ENCODE measurements around the gene ATF5.

Gene ATF5, protein sequence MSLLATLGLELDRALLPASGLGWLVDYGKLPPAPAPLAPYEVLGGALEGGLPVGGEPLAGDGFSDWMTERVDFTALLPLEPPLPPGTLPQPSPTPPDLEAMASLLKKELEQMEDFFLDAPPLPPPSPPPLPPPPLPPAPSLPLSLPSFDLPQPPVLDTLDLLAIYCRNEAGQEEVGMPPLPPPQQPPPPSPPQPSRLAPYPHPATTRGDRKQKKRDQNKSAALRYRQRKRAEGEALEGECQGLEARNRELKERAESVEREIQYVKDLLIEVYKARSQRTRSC

DNA sequence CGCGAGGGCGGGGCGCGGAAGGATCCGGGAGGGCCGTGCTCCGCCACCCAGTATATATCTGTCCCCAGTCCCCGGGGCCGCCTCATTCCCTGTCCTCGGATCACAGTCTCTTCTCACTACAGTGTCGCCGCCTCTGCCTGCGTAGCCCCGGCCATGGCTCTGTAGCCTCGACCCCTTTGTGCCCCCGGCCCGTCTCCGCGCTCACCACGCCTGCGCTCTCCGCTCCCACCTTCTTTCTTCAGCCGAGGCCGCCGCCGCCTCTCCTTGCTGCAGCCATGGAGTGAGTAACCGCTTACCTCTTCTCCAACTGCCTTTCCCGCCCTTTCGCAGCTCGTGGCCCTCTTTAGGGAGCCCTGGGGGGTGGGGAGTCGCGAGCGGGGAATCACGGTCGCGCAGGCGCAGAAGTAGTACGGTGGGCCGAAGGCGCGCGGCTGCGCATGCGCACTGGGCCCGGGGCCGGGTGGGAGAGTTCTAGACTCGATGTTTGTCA lies at the start of gene ATF5, which contains the start of gene NUP62:
Gene ATF5 (plus strand): TSS at position 85 of the 490 bp plus-strand sequence. CDS start 1,646 bp downstream, outside the sequence.
Gene NUP62 (minus strand): TSS at position 384 of the 490 bp plus-strand sequence. CDS start 19,697 bp downstream, outside the sequence.
- TF ChIP-seq, protein P1, sequence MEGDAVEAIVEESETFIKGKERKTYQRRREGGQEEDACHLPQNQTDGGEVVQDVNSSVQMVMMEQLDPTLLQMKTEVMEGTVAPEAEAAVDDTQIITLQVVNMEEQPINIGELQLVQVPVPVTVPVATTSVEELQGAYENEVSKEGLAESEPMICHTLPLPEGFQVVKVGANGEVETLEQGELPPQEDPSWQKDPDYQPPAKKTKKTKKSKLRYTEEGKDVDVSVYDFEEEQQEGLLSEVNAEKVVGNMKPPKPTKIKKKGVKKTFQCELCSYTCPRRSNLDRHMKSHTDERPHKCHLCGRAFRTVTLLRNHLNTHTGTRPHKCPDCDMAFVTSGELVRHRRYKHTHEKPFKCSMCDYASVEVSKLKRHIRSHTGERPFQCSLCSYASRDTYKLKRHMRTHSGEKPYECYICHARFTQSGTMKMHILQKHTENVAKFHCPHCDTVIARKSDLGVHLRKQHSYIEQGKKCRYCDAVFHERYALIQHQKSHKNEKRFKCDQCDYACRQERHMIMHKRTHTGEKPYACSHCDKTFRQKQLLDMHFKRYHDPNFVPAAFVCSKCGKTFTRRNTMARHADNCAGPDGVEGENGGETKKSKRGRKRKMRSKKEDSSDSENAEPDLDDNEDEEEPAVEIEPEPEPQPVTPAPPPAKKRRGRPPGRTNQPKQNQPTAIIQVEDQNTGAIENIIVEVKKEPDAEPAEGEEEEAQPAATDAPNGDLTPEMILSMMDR (conservative IDR thresholded peaks at IDR 0.05; ENCODE audit: control insufficient read depth, insufficient read depth, low read depth, low read length) = no peak
- H3K4me3 ChIP-seq (ENCODE audit: control insufficient read depth, low read depth, low read length) = peak within 1 kb of the TSS; percentile 90
- DNase-seq (ENCODE audit: low read depth) = peak; percentile 78

DNA sequence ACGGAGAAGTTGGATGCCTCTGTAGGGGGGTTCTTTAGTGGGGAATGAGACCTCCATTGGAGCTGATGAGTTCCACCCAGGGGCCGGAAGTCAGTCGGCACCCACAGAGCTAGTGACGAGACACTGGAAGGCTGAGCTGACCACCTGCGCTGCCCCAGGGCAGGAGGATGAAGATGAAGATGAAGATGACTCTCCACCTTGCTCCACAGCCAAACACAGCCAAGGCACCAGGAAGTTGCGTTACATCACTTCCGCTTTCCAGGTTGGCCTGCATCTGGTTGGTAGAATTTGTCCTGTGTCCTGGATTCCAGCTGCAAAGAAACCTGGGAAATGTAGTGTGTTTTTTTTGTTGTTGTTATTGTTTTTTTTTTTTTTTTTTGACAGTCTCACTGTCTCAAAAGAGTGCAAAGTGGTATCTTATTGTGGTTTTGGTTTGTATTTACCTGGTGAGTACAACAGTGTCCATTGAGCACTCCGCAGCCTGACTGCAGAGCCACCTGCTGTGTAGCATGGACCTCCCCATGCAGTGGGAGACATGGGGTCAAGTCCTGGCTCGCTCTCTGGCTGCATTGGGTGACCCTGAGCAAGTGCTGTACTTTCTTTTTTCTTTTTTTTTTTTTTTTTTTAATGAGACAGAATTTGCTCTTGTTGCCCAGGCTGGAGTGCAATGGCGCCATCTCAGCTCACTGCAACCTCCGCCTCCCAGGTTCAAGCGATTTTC lies 49.6 kb upstream of the ATF5 start:
- no peak for DNase-seq (ENCODE audit: low read depth)
- no peak overlapping the region for H3K4me3 ChIP-seq (ENCODE audit: control insufficient read depth, low read depth, low read length)
- TF ChIP-seq, protein P1 (conservative IDR thresholded peaks at IDR 0.05; ENCODE audit: control insufficient read depth, insufficient read depth, low read depth, low read length) = no peak

DNA sequence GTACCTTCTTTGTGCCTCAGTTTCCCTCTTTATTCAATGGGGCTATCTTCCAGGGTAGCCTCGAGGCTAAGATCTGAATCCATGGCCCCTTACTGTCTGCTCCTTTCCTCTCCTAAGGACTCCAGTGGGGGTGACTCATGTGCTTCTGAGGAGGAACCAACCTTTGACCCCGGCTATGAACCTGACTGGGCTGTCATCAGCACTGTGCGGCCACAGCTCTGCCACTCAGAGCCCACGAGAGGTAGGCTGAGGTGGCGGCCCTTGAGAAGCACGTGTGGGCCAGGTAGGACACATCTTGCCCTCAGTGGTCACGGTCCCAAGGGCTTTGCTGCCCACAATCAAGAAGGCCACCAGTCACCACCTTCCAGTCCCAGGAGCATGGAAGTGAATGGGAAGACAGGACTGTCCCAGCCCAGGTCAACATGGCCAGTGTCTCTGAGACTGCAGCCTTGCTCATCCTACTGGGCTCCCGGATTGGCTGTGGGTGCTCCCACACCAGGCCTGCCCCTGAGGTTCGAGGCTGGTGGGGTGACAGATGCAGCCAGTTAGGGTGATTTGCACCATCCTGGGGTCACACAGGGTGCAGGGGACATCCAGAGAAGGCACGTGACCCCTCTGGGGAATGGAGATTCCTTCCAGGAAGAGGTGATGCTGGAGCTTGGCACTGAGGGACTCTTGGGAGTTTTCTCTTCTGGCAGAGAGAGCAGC lies 48.7 kb upstream of the ATF5 start:
- H3K4me3 ChIP-seq (ENCODE audit: control insufficient read depth, low read depth, low read length) = no peak overlapping the region
- DNase-seq (ENCODE audit: low read depth) = no peak
- TF ChIP-seq, protein P1 (conservative IDR thresholded peaks at IDR 0.05; ENCODE audit: control insufficient read depth, insufficient read depth, low read depth, low read length) = no peak

DNA sequence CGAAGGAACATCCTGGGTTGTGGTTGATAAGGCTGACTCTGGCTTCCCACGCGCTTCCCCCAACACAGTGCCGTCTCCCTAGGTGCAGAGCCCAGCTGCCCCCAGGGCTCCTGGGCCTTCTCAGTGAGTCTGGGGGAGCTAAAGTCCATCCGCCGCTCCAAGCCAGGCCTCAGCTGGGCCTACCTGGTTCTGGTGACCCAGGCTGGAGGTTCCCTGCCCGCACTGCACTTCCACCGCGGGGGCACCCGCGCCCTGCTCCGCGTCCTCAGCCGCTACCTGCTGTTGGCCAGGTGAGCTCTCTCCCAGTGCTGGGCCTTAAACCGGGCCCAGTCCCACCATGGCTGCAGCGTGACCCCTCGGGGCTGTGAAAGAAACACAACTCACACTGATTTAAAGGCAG lies 47.8 kb upstream of the ATF5 start:
- H3K4me3 ChIP-seq (ENCODE audit: control insufficient read depth, low read depth, low read length) = no peak overlapping the region
- DNase-seq (ENCODE audit: low read depth) = no peak
- TF ChIP-seq, protein P1 (conservative IDR thresholded peaks at IDR 0.05; ENCODE audit: control insufficient read depth, insufficient read depth, low read depth, low read length) = no peak

DNA sequence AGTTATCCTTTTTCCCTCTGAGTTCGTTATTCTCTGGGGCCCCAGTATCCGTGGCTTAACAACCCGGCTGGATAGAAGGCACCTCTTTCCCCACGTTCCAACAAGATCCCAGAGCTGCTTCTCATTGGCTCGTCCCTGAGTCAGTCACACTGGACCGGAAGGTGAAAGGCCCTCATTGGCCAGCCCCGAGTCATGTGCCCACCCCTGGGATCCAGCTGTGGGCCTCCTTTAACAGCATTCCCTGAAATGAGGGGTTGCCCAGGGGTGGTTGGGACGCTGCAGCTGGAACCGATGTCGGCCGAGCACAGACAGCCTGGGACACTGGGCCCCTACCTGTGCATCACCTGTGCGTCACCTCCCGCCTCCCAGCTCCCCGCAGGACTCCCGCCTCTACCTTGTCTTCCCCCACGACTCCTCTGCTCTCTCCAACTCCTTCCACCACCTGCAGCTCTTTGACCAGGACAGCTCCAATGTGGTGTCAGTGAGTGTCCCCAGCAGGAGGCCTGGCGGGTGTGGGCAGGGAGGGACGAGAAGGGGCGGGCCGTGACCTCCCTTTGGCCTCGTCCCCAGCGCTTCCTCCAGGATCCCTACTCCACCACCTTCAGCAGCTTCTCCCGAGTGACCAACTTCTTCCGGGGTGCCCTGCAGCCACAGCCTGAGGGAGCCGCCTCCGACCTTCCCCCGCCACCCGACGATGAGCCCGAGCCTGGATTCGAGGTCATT lies 47.2 kb upstream of the ATF5 start:
- H3K4me3 ChIP-seq (ENCODE audit: control insufficient read depth, low read depth, low read length) = no peak overlapping the region
- TF ChIP-seq, protein P1 (conservative IDR thresholded peaks at IDR 0.05; ENCODE audit: control insufficient read depth, insufficient read depth, low read depth, low read length) = no peak

DNA sequence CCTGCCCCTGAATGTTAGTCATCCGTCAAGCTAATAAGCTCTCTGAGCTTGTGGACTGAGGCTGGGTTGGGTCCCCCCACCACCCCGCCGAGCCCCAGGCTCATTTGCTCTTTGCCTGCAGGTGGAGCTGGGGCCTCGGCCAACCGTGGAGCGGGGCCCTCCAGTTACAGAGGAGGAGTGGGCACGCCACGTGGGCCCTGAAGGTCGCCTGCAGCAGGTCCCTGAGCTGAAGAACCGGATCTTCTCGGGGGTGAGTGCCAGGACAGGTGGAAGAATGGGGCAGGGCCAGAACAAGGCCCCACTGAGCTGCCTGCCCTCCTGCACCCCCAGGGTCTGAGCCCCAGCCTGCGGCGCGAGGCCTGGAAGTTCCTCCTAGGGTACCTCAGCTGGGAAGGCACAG lies 46.4 kb upstream of the ATF5 start:
- no peak for DNase-seq (ENCODE audit: low read depth)
- H3K4me3 ChIP-seq (ENCODE audit: control insufficient read depth, low read depth, low read length) = no peak overlapping the region
- TF ChIP-seq, protein P1 (conservative IDR thresholded peaks at IDR 0.05; ENCODE audit: control insufficient read depth, insufficient read depth, low read depth, low read length) = no peak

More for the DNA sequence above, 47.2 kb upstream of the ATF5 start:
- DNase-seq (ENCODE audit: low read depth) = peak; percentile 40
